HG02938 (cell line): ENCODE results near the gene FXYD4.

Experiments used
- ATAC-seq: cut with Tn5 transposase; IDR thresholded peaks from one replicate; pipeline ENCODE4 v1.9.1; 2021; ENCODE audit warnings: mild to moderate bottlenecking, moderate library complexity; ENCODE audit not compliant: unreplicated experiment

Gene FXYD4

GRCh38 chr10:43343126-43343525 is 28.3 kb upstream of the FXYD4 start:
- ATAC-seq: no peak

- no peak for ATAC-seq
Measured at GRCh38 chr10:43344051-43344450, 27.4 kb upstream of the FXYD4 start.

- no peak for ATAC-seq
Measured at GRCh38 chr10:43347997-43348396, 23.4 kb upstream of the FXYD4 start.

- ATAC-seq: peak; percentile 99
Measured at GRCh38 chr10:43348511-43349312, 22.7 kb upstream of the FXYD4 start.

GRCh38 chr10:43350156-43350555 is 21.3 kb upstream of the FXYD4 start:
- ATAC-seq: no peak

GRCh38 chr10:43350686-43351085 is 20.8 kb upstream of the FXYD4 start:
- no peak for ATAC-seq

GRCh38 chr10:43351301-43351700 is 20.1 kb upstream of the FXYD4 start:
- ATAC-seq: no peak

GRCh38 chr10:43352951-43353350 is 18.5 kb upstream of the FXYD4 start:
- ATAC-seq: no peak

GRCh38 chr10:43353495-43354329 is 17.7 kb upstream of the FXYD4 start:
- no peak for ATAC-seq

GRCh38 chr10:43354330-43354635 is 17.2 kb upstream of the FXYD4 start:
- no peak for ATAC-seq

GRCh38 chr10:43354879-43355380 is 16.5 kb upstream of the FXYD4 start:
- no peak for ATAC-seq

GRCh38 chr10:43355749-43356371 is 15.6 kb upstream of the FXYD4 start:
- no peak for ATAC-seq

GRCh38 chr10:43360086-43360485 is 11.3 kb upstream of the FXYD4 start:
- no peak for ATAC-seq

GRCh38 chr10:43361547-43362190 is 9.8 kb upstream of the FXYD4 start:
- ATAC-seq: no peak

GRCh38 chr10:43362191-43362839 is 9.1 kb upstream of the FXYD4 start:
- peak; percentile 88 for ATAC-seq

- no peak for ATAC-seq
Measured at GRCh38 chr10:43365001-43365400, 6.4 kb upstream of the FXYD4 start.

- ATAC-seq: no peak
Measured at GRCh38 chr10:43369921-43370320, 1.5 kb upstream of the FXYD4 start.

- no peak for ATAC-seq
Measured at GRCh38 chr10:43370671-43371215, 693 bp upstream of the FXYD4 start.

- no peak for ATAC-seq
Measured at GRCh38 chr10:43372765-43373361, 1.4 kb downstream of the FXYD4 start.

GRCh38 chr10:43373461-43373860 is 2.0 kb downstream of the FXYD4 start:
- ATAC-seq: no peak
